ENCODE results near the gene SYAP1. TPM values are rescaled to one million over a fixed set of nuclear protein-coding genes. Genes with fewer than 3 reads are reported as not detected.

SYAP1 gene, protein sequence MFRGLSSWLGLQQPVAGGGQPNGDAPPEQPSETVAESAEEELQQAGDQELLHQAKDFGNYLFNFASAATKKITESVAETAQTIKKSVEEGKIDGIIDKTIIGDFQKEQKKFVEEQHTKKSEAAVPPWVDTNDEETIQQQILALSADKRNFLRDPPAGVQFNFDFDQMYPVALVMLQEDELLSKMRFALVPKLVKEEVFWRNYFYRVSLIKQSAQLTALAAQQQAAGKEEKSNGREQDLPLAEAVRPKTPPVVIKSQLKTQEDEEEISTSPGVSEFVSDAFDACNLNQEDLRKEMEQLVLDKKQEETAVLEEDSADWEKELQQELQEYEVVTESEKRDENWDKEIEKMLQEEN
- 39.5 and 57.1 TPM in 2 replicates for total RNA-seq

DNA sequence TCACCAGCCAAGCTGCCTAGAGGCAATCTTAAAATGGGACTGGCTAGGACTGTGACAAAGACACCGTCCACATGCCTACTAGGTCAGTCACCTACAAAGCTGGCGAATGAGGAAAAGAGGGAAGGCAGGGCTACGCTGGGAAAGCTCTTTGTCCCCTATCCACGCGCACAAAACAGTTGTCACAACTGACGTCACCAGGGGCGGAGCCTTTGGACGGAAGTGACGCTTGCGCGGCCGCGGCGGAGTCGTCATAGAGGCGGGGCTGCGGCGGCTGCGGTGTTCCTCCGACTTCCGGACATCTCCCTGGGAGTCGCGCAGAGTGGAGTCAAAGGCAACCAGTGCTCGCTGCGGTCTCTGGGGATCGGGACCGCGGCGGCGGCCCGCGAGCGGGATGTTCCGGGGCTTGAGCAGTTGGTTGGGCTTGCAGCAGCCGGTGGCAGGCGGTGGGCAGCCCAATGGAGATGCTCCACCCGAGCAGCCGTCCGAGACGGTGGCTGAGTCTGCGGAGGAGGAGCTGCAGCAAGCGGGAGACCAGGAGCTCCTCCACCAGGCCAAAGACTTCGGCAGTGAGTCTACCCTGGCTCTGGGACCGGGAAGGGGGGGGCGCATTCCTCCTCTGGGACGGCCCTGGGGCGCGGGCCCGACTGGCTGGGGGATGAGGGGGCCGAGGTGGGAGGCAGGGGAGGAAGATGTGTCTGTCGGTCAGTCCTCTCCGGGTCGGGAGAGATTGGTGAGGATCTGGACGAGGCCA lies at the start of gene SYAP1:
SYAP1 (plus strand) TSS at position 279 of the 751 bp plus-strand sequence; CDS start at position 392, 113 bp downstream.

DNA sequence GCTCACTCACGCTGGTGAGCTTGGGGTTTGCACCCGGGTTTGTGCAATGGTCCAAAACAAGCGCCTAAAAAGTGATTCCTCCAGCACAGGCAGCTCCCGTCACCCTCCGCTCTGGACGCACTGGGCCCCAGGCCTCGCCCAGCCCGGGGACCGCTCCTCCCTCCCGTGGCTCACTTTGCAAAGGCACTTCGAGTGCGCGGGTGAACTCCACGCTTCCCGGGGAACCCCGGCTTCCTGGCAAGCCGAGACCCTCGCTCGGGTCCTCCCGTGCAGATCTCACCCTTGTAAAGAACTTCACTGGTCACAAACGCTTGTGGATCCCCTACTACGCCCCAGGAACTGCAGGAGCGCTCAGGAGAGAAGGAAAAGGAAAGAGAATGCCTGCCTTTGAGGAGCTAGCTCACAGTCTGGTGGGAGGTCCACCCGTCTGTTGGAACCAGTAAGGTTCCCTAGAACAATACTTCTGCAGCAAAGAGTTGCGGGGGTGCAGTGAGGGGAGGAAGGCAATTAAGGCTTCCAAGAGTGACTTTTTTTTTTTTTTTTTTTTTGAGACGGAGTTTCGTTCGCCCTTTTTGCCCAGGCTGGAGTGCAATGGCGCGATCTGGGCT lies 6.8 kb upstream of the SYAP1 start, which contains the start of gene CTPS2:
CTPS2 (minus strand) TSS at position 122 of the 608 bp plus-strand sequence. CDS start 9,767 bp downstream, outside the sequence.

DNA sequence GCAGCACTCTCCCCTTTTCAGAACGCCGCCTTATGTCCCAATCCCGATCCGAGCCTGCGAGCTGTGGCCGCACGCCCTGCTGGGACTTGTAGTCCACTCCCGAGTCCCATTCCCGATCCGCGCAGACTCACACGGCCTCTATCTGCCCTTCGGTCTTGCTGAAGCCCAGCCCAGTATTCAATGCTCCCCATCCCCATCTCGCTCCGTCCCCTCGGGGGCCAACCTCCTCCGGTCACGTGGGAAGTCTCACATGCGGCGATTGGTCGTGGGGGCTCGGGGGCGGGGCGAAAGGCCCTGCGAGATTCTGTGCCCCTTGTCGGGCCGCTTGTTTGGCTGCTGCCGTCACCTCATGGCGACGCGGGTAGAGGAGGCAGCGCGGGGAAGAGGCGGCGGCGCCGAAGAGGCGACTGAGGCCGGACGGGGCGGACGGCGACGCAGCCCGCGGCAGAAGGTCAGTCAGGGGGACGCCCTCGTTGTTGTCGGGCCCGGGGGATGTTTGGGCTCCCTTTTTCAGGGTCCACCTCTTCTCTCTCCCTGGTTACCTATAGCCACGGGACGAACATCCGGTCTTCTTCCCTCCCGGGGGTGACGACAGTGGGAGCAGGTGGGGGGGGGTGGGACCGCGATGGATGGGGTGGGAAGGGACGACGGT lies 66.9 kb downstream of the SYAP1 start, which contains the start of gene TXLNG:
TXLNG (plus strand) TSS at position 328 of the 652 bp plus-strand sequence; CDS start at position 350, 22 bp downstream.

Small RNAs within 50 kb of the gene (small RNA-seq; reads per million reads assigned to genes)
- not detected for gene RNU7-56P
- gene RPL12P49: not detected

Other genes starting within 250 kb of the SYAP1 start
- gene S100G, start 69.5 kb upstream of the SYAP1 start, total RNA-seq: not detected in 2 replicates
- gene CTPS2, start 6.9 kb upstream of the SYAP1 start, total RNA-seq: 8.8 and 10.7 TPM in 2 replicates
- 7.2 and 12.2 TPM in 2 replicates for gene TXLNG, start 66.9 kb downstream of the SYAP1 start, total RNA-seq
- gene RBBP7, start 150.8 kb downstream of the SYAP1 start, total RNA-seq: 102 and 109 TPM in 2 replicates
- 0.52 and 0.54 TPM in 2 replicates for gene REPS2, start 227.0 kb downstream of the SYAP1 start, total RNA-seq